ENCODE data around the gene NLGN3.

NLGN3 gene

GRCh38 chrX:71217298-71217697, 72.7 kb downstream of the NLGN3 start:
- Histone ChIP-seq H3K4me3 (ENCODE audit: low read length, poor library complexity, severe bottlenecking) (no peak overlapping the region), H3K36me3 (ENCODE audit: insufficient read depth, low read length) (no peaks in the 10 kb centered on the region), H3K9me2 (replicated peaks; ENCODE audit: low read depth, low read length) (no peaks in the 10 kb centered on the region), H3F3A (ENCODE audit: low read depth) (no peaks in the 10 kb centered on the region), H3K4me2 (ENCODE audit: low read depth, low read length, poor library complexity, severe bottlenecking) (no peak overlapping the region), H3K27me3 (ENCODE audit: insufficient read depth, low read length, poor library complexity, severe bottlenecking) (no peaks in the 10 kb centered on the region), H3K9ac (ENCODE audit: low read depth, low read length, poor library complexity, severe bottlenecking) (no peak overlapping the region), H3K9me3 (ENCODE audit: insufficient read depth, low read depth, low read length) (no peaks in the 10 kb centered on the region), H4K20me1 (ENCODE audit: insufficient read depth, low read length, poor library complexity, severe bottlenecking) (no peaks in the 10 kb centered on the region), H3K4me1 (ENCODE audit: insufficient read depth, low read length, poor library complexity, severe bottlenecking) (peaks cover 4% of the 10 kb centered on the region), H3K79me2 (ENCODE audit: insufficient read depth, low read length) (no peaks in the 10 kb centered on the region), H2AFZ (ENCODE audit: low read length) (no peak overlapping the region)
- TF ChIP-seq CTCF (conservative IDR thresholded peaks at IDR 0.05; ENCODE audit: low read length) (no peak), EZH2phosphoT487 (IDR thresholded peaks at IDR 0.05; ENCODE audit: borderline replicate concordance) (no peak)
